Renal pelvis (tissue), 4 donors: ENCODE measurements around the gene OPRL1. TPM values are rescaled to one million over a fixed set of nuclear protein-coding genes. Genes with fewer than 3 reads are reported as not detected.

Experiments
- DNase-seq: peaks from one replicate; pipeline ENCODE4 v3.0.0-alpha.2; 2013
- polyA plus RNA-seq, 3 donors: library from polyadenylated mRNA; unstranded; fragments of 120-200 nt; gene quantifications; one replicate each; pipeline ENCODE4 v1.2.1, GENCODE V29; 2013; ENCODE audit not compliant: insufficient read length in 3 of 3

OPRL1 gene
- polyA plus RNA-seq, 3 donors = 0.94 to 1.2 (median 1.1) TPM

DNA sequence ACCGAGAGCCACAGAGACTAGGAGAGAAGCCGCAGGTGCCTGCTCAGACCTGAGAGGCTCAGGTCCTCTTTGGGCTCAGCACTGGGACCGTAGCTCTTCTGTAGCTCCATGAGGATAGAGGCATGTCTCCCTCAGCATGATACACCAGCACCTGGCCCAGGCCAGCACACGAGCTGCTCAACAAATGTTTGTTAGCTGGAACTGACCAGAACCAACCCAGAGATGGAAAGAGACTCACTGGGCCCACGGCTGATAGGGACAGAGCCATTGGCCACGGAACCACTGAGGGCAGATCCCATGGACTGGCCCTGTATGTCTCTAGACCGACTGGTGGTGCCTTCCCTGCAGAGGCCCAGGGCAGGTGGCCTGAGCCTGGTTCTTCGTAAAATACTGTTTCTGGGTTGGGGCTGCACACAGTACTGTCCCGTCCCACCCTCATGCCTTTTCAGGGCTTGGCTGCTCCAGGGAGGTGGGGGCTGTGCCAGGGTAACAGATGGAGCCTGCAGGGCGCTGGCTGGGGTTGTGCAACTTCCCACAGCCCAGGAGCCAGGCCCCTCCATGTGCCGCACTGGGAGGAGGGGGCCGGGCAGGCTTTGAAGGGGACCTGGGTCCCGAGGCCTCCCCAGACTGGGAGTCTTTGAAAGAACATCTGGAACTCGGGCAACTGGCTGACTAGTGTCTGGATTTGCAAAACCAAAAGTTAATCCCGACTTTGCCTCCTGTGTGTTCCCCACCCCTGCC lies 38.7 kb upstream of the OPRL1 start:
- DNase-seq = no peak

- DNase-seq = no peak
Observed at GRCh38 chr20:64041781-64042053, 38.2 kb upstream of the OPRL1 start.

DNA sequence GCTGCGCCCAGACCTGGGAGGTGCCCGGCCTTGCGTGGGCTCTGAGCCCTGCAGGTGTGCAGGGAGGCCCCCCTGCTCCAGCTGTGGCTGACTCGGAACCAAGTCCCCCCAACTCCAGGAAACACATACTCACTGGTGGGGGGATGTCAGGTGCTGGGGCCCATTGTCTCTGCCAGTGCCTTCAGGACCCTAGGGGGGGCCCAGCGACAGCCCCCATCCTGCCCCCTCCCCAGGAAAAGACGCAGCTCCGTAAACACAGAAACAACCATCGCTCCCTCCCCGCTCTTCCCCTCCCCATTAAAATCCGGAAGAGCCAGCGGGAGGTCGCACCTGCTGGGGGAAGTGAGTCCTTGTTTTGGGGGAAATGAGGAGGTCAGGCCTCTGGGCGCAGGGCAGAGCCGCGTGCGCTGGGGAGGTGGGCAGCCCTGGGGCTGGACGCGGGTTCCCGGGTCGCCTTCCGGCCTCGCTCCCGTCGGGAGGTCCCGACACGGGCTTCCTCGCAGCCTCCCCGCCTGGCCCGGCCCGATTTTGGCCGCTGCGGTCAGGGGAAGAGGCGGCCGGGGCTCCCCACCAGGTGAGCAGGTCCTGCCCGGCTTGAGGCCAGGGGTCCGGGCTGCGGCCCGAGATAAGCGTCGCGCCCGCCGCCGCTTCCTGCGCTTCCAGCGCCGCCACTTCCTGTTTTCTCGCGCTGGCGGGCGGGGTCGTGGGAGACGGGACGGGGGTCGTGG lies 37.7 kb upstream of the OPRL1 start:
- DNase-seq = no peak

- DNase-seq = no peak
Observed at GRCh38 chr20:64043768-64044167, 36.1 kb upstream of the OPRL1 start.

DNA sequence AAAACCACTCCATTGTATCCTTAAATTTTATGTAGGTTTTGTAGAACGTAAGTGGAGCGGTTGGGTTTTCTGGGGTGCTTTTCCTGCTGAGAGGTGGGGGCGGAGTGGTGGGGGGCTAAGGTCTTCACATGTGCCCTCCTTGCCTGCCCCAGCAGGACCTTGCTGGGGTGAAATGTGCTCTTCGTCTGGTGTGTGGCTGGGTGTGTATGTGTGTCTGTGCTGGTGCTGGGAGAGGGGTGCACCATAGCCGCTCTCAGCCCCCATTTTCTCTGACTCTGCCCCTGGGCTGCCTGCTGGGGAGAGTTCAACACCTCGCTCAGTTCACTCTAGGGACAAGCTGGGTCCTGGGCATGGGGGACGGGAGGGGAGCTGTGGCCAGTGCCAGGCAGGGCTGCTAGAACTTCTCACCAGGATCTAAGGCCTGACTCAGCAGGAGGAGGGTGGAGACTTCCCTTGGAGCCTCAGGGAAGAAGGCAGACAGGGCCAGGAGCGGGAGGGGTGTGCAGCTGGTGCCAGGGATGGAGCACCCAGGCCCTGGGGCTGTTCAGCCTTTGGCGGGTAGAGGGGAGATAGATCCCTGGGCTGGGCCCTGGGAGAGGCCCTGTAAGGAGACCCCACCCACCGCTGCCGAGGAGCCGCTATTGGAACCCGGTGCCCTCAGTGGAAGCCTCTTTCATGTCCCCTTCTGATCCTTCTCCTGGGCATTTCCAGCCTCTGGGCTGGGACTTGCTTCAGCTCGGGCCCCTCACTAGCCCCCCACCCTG lies 35.2 kb upstream of the OPRL1 start:
- no peak for DNase-seq

- DNase-seq = no peak
Observed at GRCh38 chr20:64045346-64046011, 34.4 kb upstream of the OPRL1 start.

- DNase-seq = no peak
Observed at GRCh38 chr20:64047046-64047389, 32.9 kb upstream of the OPRL1 start.

DNA sequence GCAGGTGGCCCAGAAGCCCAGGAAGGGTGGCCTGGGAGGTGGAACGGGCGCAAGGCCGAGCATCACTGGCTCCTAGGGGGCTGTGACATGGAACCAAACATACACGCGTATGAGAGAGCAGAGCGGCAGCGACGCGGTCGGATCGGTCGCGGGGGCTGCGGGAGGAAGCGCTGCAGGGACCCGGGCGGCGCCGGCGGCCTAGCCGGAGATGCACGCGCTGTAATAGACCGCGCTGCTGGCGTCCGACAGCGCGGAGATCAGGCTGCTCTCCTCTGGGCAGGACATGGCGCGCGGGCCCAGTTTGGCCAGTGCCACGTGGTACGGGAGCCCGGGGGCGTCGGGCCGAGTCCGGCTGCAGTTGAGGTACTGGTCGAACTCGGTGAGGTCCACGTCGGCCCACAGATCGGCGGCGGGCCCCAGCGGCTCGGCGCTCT lies 31.9 kb upstream of the OPRL1 start:
- DNase-seq = no peak

- no peak for DNase-seq
Observed at GRCh38 chr20:64048402-64049044, 31.4 kb upstream of the OPRL1 start.

- DNase-seq = no peak
Observed at GRCh38 chr20:64049060-64049877, 30.6 kb upstream of the OPRL1 start, which contains the start of gene SOX18. TSS of gene SOX18 (minus strand) at chr20:64049639. CDS start at chr20:64049516, 123 bp downstream.

DNA sequence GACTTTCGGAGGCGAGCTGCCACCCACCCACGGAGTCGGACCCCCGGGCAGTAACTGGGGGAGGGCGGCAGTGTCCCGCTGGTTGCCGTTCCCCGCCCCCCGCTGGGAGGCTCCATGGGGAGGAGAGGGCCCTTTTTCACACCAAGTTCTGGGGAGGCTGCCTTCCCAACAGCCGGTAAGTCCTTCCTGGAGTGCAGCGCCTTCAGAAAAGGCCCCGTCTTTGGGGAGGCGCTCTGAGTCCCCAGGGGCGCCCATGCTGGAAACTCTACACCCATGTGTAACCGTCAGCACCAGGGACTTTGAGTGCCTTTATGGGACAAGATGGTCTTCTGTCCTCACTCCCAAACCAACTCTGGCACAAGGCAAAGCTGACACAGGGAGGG lies 30.0 kb upstream of the OPRL1 start:
- DNase-seq = no peak

DNA sequence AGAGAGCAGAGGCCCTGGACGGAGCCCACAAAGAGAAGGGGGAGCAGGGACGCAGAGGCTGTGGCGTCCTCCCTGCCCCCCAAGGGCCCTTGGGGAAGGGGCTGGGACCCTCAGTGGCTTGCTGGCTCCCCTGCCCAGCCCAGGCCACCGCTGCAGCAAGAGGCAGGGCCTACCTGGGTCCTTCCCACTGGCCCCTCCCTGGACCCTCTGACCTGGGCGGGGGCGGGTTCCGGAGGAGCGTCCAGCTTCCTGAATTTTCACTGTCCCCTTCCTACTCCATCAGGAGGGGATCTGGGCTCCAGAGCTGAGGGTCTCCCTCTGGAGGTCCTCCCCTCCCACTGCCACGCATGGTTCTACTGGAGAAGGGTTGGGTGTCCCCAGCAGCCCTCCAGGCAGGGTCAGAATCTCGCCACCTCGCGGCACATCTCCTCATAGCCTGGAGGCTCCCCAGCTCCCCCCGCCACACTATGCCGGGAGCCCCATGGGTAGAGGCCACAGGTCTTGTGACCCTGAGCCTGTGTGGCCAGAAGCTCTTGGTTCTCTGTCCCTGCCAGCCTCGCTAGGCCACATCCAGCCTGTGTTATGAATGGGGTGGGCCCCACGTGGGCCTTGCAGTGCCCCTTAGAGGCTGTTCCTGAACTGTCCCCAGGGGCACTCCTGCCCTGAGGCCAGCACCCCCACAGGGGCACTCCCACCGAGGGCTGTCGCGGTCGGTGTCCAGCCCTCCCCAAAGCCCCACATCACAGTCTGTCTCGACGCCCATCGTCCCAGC lies 29.4 kb upstream of the OPRL1 start:
- DNase-seq = no peak

DNA sequence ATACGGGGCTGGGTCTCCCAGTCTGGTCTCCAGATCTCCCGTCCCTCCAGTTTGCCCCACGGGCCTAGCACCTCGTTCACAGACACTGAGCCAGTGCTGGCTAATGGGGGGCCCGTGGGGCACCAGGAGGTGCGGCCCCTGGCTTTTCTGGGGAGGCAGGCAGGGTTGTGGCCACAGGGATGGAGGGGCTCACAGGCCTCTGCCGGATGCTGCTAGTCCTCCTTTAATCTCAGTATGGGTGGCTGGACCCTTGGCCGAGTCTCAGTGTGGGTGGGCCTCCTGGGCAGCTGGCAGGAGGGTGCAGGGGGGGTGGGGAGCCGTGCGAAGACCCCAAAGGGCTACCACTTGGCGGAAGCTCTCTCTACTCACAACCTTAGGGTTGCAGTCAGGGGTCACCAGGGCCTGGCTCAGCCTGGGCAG lies 28.8 kb upstream of the OPRL1 start:
- no peak for DNase-seq

- DNase-seq = no peak
Observed at GRCh38 chr20:64051561-64052325, 28.1 kb upstream of the OPRL1 start.

DNA sequence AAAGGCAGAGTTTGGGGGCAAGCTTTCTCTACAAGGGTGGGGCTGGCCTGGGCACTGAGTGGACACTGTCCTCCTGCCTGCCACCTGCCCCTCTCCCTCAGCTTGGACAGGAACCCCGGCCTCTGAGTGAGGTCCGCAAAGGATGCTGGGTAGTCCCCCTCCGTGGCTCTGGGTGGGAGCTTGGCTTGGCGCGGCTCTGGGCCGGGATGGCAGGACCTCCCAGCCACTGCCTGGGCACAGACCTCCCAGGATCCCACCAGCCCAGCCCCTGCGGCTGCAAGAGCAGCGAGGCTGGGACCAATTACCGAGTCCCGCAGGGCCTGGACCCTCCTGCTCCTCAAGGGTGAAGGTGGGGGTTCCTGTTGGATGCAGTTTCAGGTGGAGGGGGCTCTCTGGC lies 27.6 kb upstream of the OPRL1 start:
- no peak for DNase-seq

DNA sequence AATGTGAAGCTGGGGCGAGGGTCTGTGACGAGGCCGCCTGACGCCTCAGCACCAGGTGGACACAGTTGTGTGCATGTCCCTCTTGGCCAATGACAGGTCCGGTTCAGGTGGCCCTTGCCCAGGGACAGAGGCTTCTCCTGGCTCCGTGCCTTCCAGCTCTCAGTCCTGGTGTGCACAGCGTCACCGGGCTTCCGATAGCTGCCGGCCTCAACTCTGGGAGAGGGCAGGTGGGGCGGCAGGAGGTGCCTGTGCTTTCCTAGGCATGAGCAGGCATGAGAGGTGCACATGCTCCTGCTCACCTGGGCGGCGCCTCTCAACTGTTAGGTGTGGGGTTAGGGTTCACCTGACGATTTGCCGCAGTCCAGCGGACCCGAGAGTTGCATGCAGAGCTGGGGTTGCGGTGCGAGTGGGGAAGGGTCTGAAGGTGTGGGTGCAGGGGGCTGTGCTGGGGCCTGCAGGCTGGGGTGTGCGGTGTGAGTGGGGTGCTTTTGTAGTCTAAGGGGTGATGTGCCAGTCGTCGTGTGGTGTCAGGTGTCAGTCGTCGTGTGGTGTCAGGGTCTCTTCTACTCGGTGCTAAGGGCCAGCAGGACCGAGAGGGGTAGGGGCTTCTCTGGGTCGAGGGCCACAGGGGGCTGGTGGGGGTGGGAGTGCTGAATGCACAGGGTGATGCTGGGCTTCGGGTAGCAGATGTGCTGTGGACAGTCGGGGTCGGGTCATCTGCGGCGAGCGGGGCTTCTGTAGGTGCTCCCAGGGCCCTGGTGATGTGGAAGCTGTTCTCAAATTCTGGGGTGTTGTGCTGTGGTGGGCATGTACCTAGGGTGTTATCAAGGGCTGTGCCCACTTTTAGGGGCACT lies 26.7 kb upstream of the OPRL1 start:
- no peak for DNase-seq

DNA sequence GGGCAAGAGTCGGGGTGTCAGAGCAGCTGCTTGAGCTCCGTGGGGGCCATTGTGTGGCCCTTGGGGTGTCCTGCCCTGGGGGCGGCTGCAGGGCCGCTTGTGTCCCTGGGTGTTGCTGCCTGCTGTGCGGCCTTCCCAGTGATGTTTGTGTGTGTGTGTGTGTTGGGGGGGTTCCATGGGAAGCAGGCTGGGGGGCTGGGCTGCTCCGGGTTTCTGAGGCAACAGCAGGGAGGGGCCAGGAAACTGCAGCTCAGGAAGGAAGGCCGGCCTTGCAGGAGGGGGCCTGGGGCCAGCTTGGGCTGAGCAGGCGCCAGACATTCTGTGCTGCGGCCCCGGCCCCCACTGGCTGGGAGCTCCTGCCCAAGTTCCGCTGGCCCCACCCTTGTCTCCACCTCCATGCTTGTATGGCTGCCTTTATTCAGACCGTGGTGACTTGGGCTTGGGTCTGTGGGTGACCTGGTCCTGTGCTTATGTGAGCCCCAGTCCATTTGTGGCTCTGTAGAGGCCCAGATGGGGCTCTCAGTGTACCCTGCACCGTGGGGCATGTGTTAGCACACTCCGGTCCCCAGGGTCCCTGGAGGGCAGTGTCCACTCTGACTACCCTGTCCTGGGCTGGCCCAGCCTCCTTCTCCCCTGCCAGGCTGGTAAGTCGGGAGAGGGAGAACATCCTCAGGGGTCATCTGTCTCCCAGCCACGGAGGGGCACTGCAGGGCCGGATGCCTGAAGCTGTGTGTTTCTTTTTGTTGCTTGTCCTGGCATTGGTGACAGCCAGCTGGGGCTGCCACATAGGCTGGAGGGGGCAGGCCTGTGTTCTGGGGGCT lies 25.8 kb upstream of the OPRL1 start:
- no peak for DNase-seq
